Gastrocnemius medialis (tissue), 4 donors: Measurements from ENCODE around the gene HHATL. TPM values are rescaled to one million over a fixed set of nuclear protein-coding genes. Genes with fewer than 3 reads are reported as not detected.

Source experiments
- ATAC-seq, 2 donors: fragments of 150-250 bp; one replicate each; pipeline ENCODE4 v1.9.1; 2016
- DNase-seq, 2 donors: peaks; one replicate each; pipeline ENCODE4 v3.0.0-alpha.2; 2019
- H3K27ac ChIP-seq, 4 donors: fragments of 200-600 bp; sonication (generic); 1 replicate in 1 of 4; 2 replicates in 3 of 4; pipeline ENCODE4 v1.5.1; 2016 to 2018; ENCODE audit warnings: mild to moderate bottlenecking in 2 of 4, moderate library complexity in 1 of 4
- H3K27me3 ChIP-seq, 3 donors: fragments of 200-600 bp; sonication (generic) in 2 of 3; 1 replicate in 1 of 3; 2 replicates in 2 of 3; pipeline versions ENCODE4 v1.5.1 to v1.6.0; 2016 to 2019; ENCODE audit warnings: mild to moderate bottlenecking in 1 of 3, moderate library complexity in 1 of 3
- H3K36me3 ChIP-seq, 2 donors: fragments of 200-600 bp; sonication (generic) in 1 of 2; one replicate each; pipeline ENCODE4 v1.5.1; 2017 to 2018
- H3K4me1 ChIP-seq, 2 donors: fragments of 200-600 bp; sonication (generic) in 1 of 2; one replicate each; pipeline ENCODE4 v1.5.1; 2016 to 2017; ENCODE audit warnings: mild to moderate bottlenecking in 2 of 2
- H3K4me3 ChIP-seq, 4 donors: fragments of 200-600 bp; sonication (generic) in 3 of 4; 1 replicate in 1 of 4; 2 replicates in 3 of 4; pipeline ENCODE4 v1.5.1; 2016 to 2019; ENCODE audit warnings: mild to moderate bottlenecking in 2 of 4
- H3K9me3 ChIP-seq, 3 donors: fragments of 200-600 bp; sonication (generic) in 2 of 3; 1 replicate in 1 of 3; 2 replicates in 2 of 3; pipeline ENCODE4 v1.5.1; 2016 to 2019
- POLR2A ChIP-seq, 2 donors: fragments of 450-650 bp; IDR thresholded peaks; one replicate each; pipeline ENCODE4 v1.6.1; 2017; ENCODE audit warnings: antibody characterized with exemption in 2 of 2, mild to moderate bottlenecking in 2 of 2, moderate library complexity in 2 of 2
- in situ Hi-C, 4 donors: fragments of 200-750 bp; cut with MboI; loops; one replicate each; pipeline versions ENCODE4 v1.15.0 to v1.8.0; 2017; ENCODE audit warnings: low sequenced_read_pairs in 4 of 4
- intact Hi-C: fragments of 100-400 bp; cut with DNase I; formaldehyde crosslinking; loops from one replicate; pipeline ENCODE4 v1.15.1; 2023; ENCODE audit warnings: low total_unique reads
- total RNA-seq, 4 donors: library from RNA; depleted of rRNA; stranded (reverse); fragments of >200 nt; gene quantifications; one replicate each; pipeline versions ENCODE4 v1.1.0 to v1.2.3, GENCODE V29; 2016
- TF ChIP-seq, protein P1 (sequence below), 5 experiments: fragments of 450-650 bp in 3 of 5; fragments of 200-600 bp in 2 of 5; sonication (generic) in 2 of 5; IDR thresholded peaks in 4 of 5; conservative IDR thresholded peaks in 1 of 5; 1 replicate in 4 of 5; 2 replicates in 1 of 5; pipeline ENCODE4 v1.5.1; 2016 to 2019; ENCODE audit warnings: antibody characterized with exemption in 5 of 5, mild to moderate bottlenecking in 3 of 5, moderate library complexity in 3 of 5

Gene HHATL
- total RNA-seq, 4 donors from 2014 or later = 78.0 to 309 (median 164) TPM

DNA sequence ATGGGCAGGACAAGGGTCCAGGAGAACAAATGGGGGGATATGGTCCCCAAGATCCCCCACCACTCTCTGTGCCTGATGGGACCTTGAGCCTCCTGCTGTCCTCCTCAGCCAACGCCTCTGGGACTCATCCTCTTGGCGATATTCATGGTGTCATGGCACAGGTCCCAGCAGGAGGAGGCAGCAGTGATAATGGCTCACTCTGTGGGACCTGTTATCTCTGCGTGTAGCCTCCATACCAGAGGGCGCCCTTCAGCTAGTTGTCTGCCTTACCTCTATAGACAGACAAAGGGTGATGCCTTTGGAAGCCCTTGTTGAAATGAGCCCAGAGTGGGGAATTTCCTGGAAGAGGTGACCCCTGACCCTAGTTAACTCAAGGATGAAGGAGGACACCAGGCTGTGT is 41.7 kb downstream of the HHATL start:
- peaks cover 0 to 8% of the 10 kb centered on the region in 2 donors for H3K36me3 ChIP-seq
- intact Hi-C loops = no loop called here
- DNase-seq (no peak), ATAC-seq (no peak)
- H3K27ac ChIP-seq = peak overlapping the region; percentile 87 to 100 (median 98)
- H3K9me3 ChIP-seq = no peaks in the 10 kb centered on the region
- no peaks in the 10 kb centered on the region for H3K27me3 ChIP-seq
- peaks cover 35 to 44% of the 10 kb centered on the region in 2 donors for H3K4me1 ChIP-seq
- H3K4me3 ChIP-seq = no peak overlapping the region
- in situ Hi-C loops = no loop called here
- TF ChIP-seq POLR2A (IDR thresholded peaks at IDR 0.05) = no peak
- TF ChIP-seq, protein P1, sequence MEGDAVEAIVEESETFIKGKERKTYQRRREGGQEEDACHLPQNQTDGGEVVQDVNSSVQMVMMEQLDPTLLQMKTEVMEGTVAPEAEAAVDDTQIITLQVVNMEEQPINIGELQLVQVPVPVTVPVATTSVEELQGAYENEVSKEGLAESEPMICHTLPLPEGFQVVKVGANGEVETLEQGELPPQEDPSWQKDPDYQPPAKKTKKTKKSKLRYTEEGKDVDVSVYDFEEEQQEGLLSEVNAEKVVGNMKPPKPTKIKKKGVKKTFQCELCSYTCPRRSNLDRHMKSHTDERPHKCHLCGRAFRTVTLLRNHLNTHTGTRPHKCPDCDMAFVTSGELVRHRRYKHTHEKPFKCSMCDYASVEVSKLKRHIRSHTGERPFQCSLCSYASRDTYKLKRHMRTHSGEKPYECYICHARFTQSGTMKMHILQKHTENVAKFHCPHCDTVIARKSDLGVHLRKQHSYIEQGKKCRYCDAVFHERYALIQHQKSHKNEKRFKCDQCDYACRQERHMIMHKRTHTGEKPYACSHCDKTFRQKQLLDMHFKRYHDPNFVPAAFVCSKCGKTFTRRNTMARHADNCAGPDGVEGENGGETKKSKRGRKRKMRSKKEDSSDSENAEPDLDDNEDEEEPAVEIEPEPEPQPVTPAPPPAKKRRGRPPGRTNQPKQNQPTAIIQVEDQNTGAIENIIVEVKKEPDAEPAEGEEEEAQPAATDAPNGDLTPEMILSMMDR (IDR thresholded peaks at IDR 0.05 in 4 of 5, conservative IDR thresholded peaks at IDR 0.05 in 1 of 5) = no peak

DNA sequence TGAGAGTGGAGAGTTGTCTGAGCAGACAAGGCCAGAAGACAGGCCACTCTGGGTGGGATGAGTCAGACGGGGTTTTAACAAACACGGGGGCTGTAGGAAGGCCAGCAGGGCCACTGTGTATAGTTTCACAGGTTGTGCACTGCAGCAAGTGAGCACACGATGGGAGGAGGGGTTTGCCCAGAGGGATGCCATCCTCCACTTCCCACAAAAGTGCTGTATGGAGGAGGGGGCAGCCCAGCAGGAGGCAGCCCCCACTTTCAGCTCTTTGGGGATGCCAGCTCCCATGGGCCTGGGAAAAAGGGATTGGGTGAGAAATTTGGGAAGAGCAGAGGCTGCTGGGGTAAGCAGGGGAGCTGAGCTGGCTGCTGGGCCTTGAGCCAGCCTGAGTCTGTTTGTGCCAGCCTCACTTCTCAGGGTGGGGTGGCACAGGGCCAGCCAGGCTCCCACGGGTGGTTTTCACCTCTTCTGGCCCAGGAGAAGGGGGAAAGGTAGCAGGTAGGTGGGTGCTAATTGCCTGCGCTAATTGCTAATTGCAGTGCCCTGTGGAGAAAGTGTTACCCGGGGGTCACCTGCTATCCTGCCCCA is 42.4 kb downstream of the HHATL start:
- intact Hi-C loops = no loop called here
- H3K27me3 ChIP-seq = no peaks in the 10 kb centered on the region
- ATAC-seq (no peak), DNase-seq (no peak)
- peaks cover 42 to 46% of the 10 kb centered on the region in 2 donors for H3K4me1 ChIP-seq
- TF ChIP-seq POLR2A (IDR thresholded peaks at IDR 0.05) = no peak
- TF ChIP-seq, protein P1 (IDR thresholded peaks at IDR 0.05 in 4 of 5, conservative IDR thresholded peaks at IDR 0.05 in 1 of 5) = no peak
- in situ Hi-C loops = no loop called here
- H3K9me3 ChIP-seq = no peaks in the 10 kb centered on the region
- H3K36me3 ChIP-seq = peaks cover 0 to 8% of the 10 kb centered on the region in 2 donors
- H3K27ac ChIP-seq = peak overlapping the region; percentile 87 to 100 (median 98)
- no peak overlapping the region for H3K4me3 ChIP-seq

DNA sequence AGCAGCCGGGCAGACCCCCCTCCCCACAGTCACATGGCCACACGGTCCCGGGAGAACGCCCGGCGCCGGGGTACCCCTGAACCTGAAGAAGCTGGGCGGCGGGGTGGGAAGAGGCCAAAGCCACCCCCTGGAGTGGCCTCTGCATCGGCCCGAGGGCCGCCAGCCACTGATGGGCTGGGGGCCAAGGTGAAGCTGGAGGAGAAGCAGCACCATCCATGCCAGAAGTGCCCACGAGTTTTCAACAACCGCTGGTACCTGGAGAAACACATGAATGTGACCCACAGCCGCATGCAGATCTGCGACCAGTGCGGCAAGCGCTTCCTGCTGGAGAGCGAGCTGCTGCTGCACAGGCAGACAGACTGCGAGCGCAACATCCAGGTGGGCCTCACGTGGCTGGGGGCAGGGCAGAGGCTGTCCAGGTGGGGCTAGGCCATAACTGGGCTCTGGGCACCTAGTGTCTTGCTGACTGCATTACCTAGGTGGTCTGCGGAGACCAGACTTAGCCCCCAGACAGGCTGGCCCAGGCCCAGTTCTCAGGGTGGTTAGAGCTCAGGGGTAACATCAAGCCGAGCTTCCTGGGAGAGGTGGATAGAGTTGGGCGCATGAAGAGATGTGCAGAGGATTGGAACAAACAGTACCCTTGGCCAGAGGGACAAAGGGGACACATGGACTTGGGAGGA is 43.0 kb downstream of the HHATL start:
- H3K4me3 ChIP-seq = no peak overlapping the region
- peaks cover 0 to 8% of the 10 kb centered on the region in 2 donors for H3K36me3 ChIP-seq
- ATAC-seq = no peak
- no peak for TF ChIP-seq POLR2A (IDR thresholded peaks at IDR 0.05)
- TF ChIP-seq, protein P1 (IDR thresholded peaks at IDR 0.05 in 4 of 5, conservative IDR thresholded peaks at IDR 0.05 in 1 of 5) = no peak
- no peak for DNase-seq
- H3K4me1 ChIP-seq = peaks cover 46 to 49% of the 10 kb centered on the region in 2 donors
- in situ Hi-C loops (loop anchor here in 2 of 4 donors (10.0 kb wide), 1 partner anchor 85 kb away; no protein-coding TSS in a partner anchor), intact Hi-C loops (no loop called here)
- H3K27ac ChIP-seq = peak overlapping the region; percentile 87 to 100 (median 98)
- no peaks in the 10 kb centered on the region for H3K9me3 ChIP-seq
- no peaks in the 10 kb centered on the region for H3K27me3 ChIP-seq

DNA sequence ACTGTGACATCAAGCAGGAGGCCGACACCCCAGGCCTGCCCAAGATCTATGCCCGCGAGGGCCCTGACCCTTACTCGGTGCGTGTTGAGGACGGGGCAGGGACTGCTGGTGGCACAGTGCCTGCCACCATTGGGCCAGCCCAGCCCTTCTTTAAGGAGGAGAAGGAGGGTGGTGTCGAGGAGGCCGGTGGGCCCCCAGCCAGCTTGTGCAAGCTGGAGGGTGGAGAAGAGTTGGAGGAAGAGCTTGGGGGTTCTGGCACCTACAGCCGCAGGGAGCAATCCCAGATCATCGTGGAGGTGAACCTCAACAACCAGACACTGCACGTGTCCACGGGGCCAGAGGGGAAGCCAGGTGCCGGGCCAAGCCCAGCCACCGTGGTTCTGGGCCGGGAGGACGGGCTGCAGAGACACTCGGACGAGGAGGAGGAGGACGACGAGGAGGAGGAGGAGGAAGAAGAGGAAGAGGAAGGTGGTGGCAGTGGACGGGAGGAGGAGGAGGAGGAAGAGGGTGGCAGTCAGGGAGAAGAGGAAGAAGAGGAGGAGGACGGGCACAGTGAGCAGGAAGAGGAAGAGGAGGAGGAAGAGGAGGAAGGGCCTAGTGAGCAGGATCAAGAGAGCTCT is 43.7 kb downstream of the HHATL start:
- H3K4me1 ChIP-seq = peaks cover 46 to 49% of the 10 kb centered on the region in 2 donors
- H3K27ac ChIP-seq = peak overlapping the region; percentile 87 to 100 (median 98)
- intact Hi-C loops = no loop called here
- TF ChIP-seq, protein P1 (IDR thresholded peaks at IDR 0.05 in 4 of 5, conservative IDR thresholded peaks at IDR 0.05 in 1 of 5) = no peak
- no peak for TF ChIP-seq POLR2A (IDR thresholded peaks at IDR 0.05)
- no peak for ATAC-seq
- H3K36me3 ChIP-seq = peaks cover 0 to 8% of the 10 kb centered on the region in 2 donors
- H3K9me3 ChIP-seq = no peaks in the 10 kb centered on the region
- no peak overlapping the region for H3K4me3 ChIP-seq
- in situ Hi-C loops = loop anchor here in 2 of 4 donors (10.0 kb wide), 1 partner anchor 86 kb away; no protein-coding TSS in a partner anchor
- H3K27me3 ChIP-seq = no peaks in the 10 kb centered on the region
- no peak for DNase-seq
